CD4-positive, alpha-beta T cell (primary cell): Measurements from ENCODE around the gene TBC1D19. TPM values are rescaled to one million over a fixed set of nuclear protein-coding genes. Genes with fewer than 3 reads are reported as not detected.
A peak's percentile ranks its signal among the peaks of the same experiment; 100 is the strongest.

ENCODE experiments used
- ATAC-seq: fragments of 200-7000 bp; cut with Tn5 transposase; one replicate; pipeline ENCODE4 v1.10.0; 2022; ENCODE audit warnings: mild to moderate bottlenecking; ENCODE audit not compliant: poor library complexity
- CTCF ChIA-PET: fragments of 350-600 bp; sonication (Branson Sonifier 250); formaldehyde crosslinking; loops from one replicate; lab custom pipeline; 2021; ENCODE audit warnings: antibody characterized with exemption, inconsistent platforms; lab: Charles Lee
- POLR2A ChIA-PET: fragments of 350-600 bp; sonication (Branson Sonifier 250); formaldehyde crosslinking; loops from one replicate; lab custom pipeline; 2021; ENCODE audit warnings: antibody characterized with exemption, inconsistent platforms; lab: Charles Lee
- DNase-seq, 14 experiments: peaks; one replicate each; pipeline ENCODE4 v3.0.0-alpha.2; 2013 to 2020; ENCODE audit warnings: mixed read lengths in 2 of 14
- H3K27ac ChIP-seq, 2 donors: one replicate each; pipeline versions ENCODE4 v1.5.1 to v1.7.0; 2013; ENCODE audit warnings: low read length in 2 of 2, low read depth in 1 of 2, mild to moderate bottlenecking in 1 of 2
- H3K27me3 ChIP-seq, 2 experiments: 1 replicate in 1 of 2; 2 replicates in 1 of 2; pipeline versions ENCODE4 v1.6.1 to v1.7.0; 2013; ENCODE audit warnings: low read length in 2 of 2, control low read depth in 1 of 2, mild to moderate bottlenecking in 1 of 2, moderate library complexity in 1 of 2; ENCODE audit not compliant: insufficient read depth in 2 of 2, control insufficient read depth in 1 of 2
- H3K36me3 ChIP-seq: one replicate; pipeline ENCODE4 v1.6.1; 2013; ENCODE audit warnings: low read length, control low read depth; ENCODE audit not compliant: insufficient read depth
- H3K4me1 ChIP-seq: one replicate; pipeline ENCODE4 v1.6.1; 2013; ENCODE audit warnings: low read length, control low read depth; ENCODE audit not compliant: insufficient read depth
- H3K4me3 ChIP-seq: one replicate; pipeline ENCODE4 v1.5.1; 2013; ENCODE audit warnings: mild to moderate bottlenecking, low read length, moderate library complexity
- H3K9me3 ChIP-seq, 2 experiments: 1 replicate in 1 of 2; 2 replicates in 1 of 2; pipeline versions ENCODE4 v1.6.1 to v1.7.0; 2013; ENCODE audit warnings: low read length in 2 of 2, mild to moderate bottlenecking in 2 of 2, control low read depth in 1 of 2, moderate library complexity in 1 of 2; ENCODE audit not compliant: control insufficient read depth in 1 of 2, insufficient read depth in 1 of 2
- H3K27ac Mint-ChIP-seq: one replicate; pipeline ENCODE4 v1.8.0; 2020; ENCODE audit warnings: mixed read lengths
- H3K27me3 Mint-ChIP-seq: one replicate; pipeline ENCODE4 v1.8.0; 2021; ENCODE audit warnings: mixed read lengths
- H3K36me3 Mint-ChIP-seq: one replicate; pipeline ENCODE4 v1.8.0; 2021; ENCODE audit warnings: low read depth, mixed read lengths
- H3K4me1 Mint-ChIP-seq: one replicate; pipeline ENCODE4 v1.8.0; 2021; ENCODE audit warnings: low read depth, mixed read lengths
- H3K4me3 Mint-ChIP-seq: one replicate; pipeline ENCODE4 v1.8.0; 2020; ENCODE audit warnings: mild to moderate bottlenecking, mixed read lengths
- H3K9me3 Mint-ChIP-seq: one replicate; pipeline ENCODE4 v1.8.0; 2020; ENCODE audit warnings: mixed read lengths
- intact Hi-C, 2 experiments: fragments of 100-400 bp; cut with DNase I in 1 of 2; cut with micrococcal nuclease in 1 of 2; formaldehyde crosslinking; loops; one replicate each; pipeline versions ENCODE4 v1.15.1 to v1.9.0; 2023 to 2025; cut with DNase I, micrococcal nuclease
- total RNA-seq, 174 experiments: library from RNA in 2 of 174; stranded (reverse) in 2 of 174; gene quantifications; one replicate each; pipeline ENCODE4 v1.2.3 and lab custom pipeline; 2021 to 2026
- TF ChIP-seq, protein P1 (sequence below): fragments of 200-600 bp; IDR thresholded peaks from one replicate; pipeline ENCODE4 v1.8.0; 2022; ENCODE audit warnings: antibody characterized with exemption, mild to moderate bottlenecking

Gene TBC1D19
- total RNA-seq, 2 experiments from 2014 or later, result 4.0 to 4.8 TPM

GRCh38 chr4:26601204-26601603 lies 17.3 kb downstream of the TBC1D19 start:
- Histone ChIP-seq H3K36me3 (no peaks in the 10 kb centered on the region), H3K9me3 (peaks cover 0 to 12% of the 10 kb centered on the region in 2 experiments), H3K4me3 (no peak overlapping the region), H3K27me3 (no peaks in the 10 kb centered on the region), H3K27ac (no peak overlapping the region), H3K4me1 (no peaks in the 10 kb centered on the region)
- intact Hi-C loops, result no loop called here
- CTCF ChIA-PET, result no interaction called here
- peaks cover 4% of the 10 kb centered on the region for H3K36me3 Mint-ChIP-seq
- H3K9me3 Mint-ChIP-seq, result peaks cover 6% of the 10 kb centered on the region
- TF ChIP-seq, protein P1, sequence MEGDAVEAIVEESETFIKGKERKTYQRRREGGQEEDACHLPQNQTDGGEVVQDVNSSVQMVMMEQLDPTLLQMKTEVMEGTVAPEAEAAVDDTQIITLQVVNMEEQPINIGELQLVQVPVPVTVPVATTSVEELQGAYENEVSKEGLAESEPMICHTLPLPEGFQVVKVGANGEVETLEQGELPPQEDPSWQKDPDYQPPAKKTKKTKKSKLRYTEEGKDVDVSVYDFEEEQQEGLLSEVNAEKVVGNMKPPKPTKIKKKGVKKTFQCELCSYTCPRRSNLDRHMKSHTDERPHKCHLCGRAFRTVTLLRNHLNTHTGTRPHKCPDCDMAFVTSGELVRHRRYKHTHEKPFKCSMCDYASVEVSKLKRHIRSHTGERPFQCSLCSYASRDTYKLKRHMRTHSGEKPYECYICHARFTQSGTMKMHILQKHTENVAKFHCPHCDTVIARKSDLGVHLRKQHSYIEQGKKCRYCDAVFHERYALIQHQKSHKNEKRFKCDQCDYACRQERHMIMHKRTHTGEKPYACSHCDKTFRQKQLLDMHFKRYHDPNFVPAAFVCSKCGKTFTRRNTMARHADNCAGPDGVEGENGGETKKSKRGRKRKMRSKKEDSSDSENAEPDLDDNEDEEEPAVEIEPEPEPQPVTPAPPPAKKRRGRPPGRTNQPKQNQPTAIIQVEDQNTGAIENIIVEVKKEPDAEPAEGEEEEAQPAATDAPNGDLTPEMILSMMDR, result no peak
- DNase-seq, result no peak
- H3K27ac Mint-ChIP-seq, result no peak overlapping the region
- no peak overlapping the region for H3K4me3 Mint-ChIP-seq
- no peaks in the 10 kb centered on the region for H3K27me3 Mint-ChIP-seq
- POLR2A ChIA-PET, result no interaction called here
- no peaks in the 10 kb centered on the region for H3K4me1 Mint-ChIP-seq
- no peak for ATAC-seq

GRCh38 chr4:26607776-26608175 lies 23.9 kb downstream of the TBC1D19 start:
- Mint-ChIP-seq H3K4me1 (peaks cover 34% of the 10 kb centered on the region), H3K27ac (no peak overlapping the region), H3K36me3 (no peaks in the 10 kb centered on the region), H3K9me3 (no peaks in the 10 kb centered on the region), H3K4me3 (no peak overlapping the region), H3K27me3 (no peaks in the 10 kb centered on the region)
- CTCF ChIA-PET, result no interaction called here
- Histone ChIP-seq H3K27me3 (no peaks in the 10 kb centered on the region), H3K9me3 (peaks cover 0 to 8% of the 10 kb centered on the region in 2 experiments), H3K27ac (no peak overlapping the region), H3K4me1 (no peaks in the 10 kb centered on the region), H3K4me3 (no peak overlapping the region), H3K36me3 (no peaks in the 10 kb centered on the region)
- POLR2A ChIA-PET, result no interaction called here
- ATAC-seq (no peak), DNase-seq (no peak)
- TF ChIP-seq, protein P1, result no peak
- intact Hi-C loops, result no loop called here

GRCh38 chr4:26609391-26609790 lies 25.5 kb downstream of the TBC1D19 start:
- Histone ChIP-seq H3K36me3 (no peaks in the 10 kb centered on the region), H3K4me1 (no peaks in the 10 kb centered on the region), H3K27me3 (no peaks in the 10 kb centered on the region), H3K4me3 (no peak overlapping the region), H3K9me3 (peaks cover 0 to 4% of the 10 kb centered on the region in 2 experiments), H3K27ac (no peak overlapping the region)
- H3K27ac Mint-ChIP-seq, result no peak overlapping the region
- CTCF ChIA-PET, result no interaction called here
- H3K27me3 Mint-ChIP-seq, result no peaks in the 10 kb centered on the region
- peaks cover 41% of the 10 kb centered on the region for H3K4me1 Mint-ChIP-seq
- DNase-seq (peak in 1 of 14 experiments; percentile 56), ATAC-seq (no peak)
- H3K9me3 Mint-ChIP-seq, result no peaks in the 10 kb centered on the region
- intact Hi-C loops, result no loop called here
- no peak overlapping the region for H3K4me3 Mint-ChIP-seq
- H3K36me3 Mint-ChIP-seq, result no peaks in the 10 kb centered on the region
- POLR2A ChIA-PET, result interaction anchor here (0.6 kb wide), 1 partner anchor 252 kb away, joined by 4 read pairs; no protein-coding TSS in a partner anchor
- TF ChIP-seq, protein P1, result no peak
